A549 (cell line): ENCODE measurements around the gene LIPI.

Experiments used
- CEBPB ChIP-seq, 2 experiments: fragments of >200 bp in 1 of 2; sonication (Bioruptor Twin) in 1 of 2; formaldehyde crosslinking in 1 of 2; IDR thresholded peaks; 2 replicates each; pipeline ENCODE4 v1.6.1; 2012 to 2016
- EP300 ChIP-seq, 2 experiments: fragments of >200 bp; sonication (Bioruptor Twin); formaldehyde crosslinking; IDR thresholded peaks; 2 replicates in 1 of 2; 3 replicates in 1 of 2; pipeline ENCODE4 v1.6.1; 2016 to 2017
- POLR2AphosphoS2 ChIP-seq: conservative IDR thresholded peaks from 2 replicates; pipeline ENCODE4 v1.6.1; 2012; ENCODE audit warnings: low read length, improper control_type of control experiment, inconsistent platforms
- RCOR1 ChIP-seq: fragments of 150-350 bp; IDR thresholded peaks from 2 replicates; pipeline ENCODE4 v1.6.1; 2014; ENCODE audit warnings: antibody characterized with exemption, low read length, low read depth
- ZC3H11A ChIP-seq: fragments of 450-650 bp; IDR thresholded peaks from 2 replicates; pipeline ENCODE4 v1.6.1; 2014; ENCODE audit warnings: antibody characterized with exemption, mild to moderate bottlenecking
- TF ChIP-seq, protein P1 (sequence below): fragments of >200 bp; sonication (Bioruptor Twin); formaldehyde crosslinking; IDR thresholded peaks from 3 replicates; pipeline ENCODE4 v1.5.1; 2016
- TF ChIP-seq, protein P2 (sequence below): fragments of 150-350 bp; IDR thresholded peaks from 2 replicates; pipeline ENCODE4 v1.6.1; 2014; ENCODE audit warnings: low read depth, mild to moderate bottlenecking, low read length

DNA sequence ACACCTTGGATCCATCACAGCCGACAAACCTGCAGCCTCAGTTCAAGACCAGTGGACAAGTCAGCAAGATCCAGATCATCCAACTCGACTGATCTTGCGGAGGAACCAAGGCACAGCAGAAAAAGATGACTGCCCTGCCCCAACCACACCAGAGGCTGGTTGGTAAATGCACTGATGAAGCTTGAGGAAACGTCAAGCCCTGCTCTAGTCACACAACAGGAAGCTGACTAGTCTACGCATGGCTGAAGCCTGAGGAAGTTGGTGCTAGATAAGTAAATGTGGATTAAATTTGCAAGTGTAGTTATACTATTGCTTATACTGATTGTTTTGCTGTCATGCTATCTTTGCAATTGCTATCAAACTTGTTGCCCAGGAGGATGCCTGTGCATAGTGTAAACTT lies 89.0 kb downstream of the LIPI start:
- TF ChIP-seq CEBPB (IDR thresholded peaks at IDR 0.05) (no peak), EP300 (IDR thresholded peaks at IDR 0.05) (no peak), POLR2AphosphoS2 (no peak), RCOR1 (no peak), ZC3H11A (no peak)
- TF ChIP-seq, protein P1, sequence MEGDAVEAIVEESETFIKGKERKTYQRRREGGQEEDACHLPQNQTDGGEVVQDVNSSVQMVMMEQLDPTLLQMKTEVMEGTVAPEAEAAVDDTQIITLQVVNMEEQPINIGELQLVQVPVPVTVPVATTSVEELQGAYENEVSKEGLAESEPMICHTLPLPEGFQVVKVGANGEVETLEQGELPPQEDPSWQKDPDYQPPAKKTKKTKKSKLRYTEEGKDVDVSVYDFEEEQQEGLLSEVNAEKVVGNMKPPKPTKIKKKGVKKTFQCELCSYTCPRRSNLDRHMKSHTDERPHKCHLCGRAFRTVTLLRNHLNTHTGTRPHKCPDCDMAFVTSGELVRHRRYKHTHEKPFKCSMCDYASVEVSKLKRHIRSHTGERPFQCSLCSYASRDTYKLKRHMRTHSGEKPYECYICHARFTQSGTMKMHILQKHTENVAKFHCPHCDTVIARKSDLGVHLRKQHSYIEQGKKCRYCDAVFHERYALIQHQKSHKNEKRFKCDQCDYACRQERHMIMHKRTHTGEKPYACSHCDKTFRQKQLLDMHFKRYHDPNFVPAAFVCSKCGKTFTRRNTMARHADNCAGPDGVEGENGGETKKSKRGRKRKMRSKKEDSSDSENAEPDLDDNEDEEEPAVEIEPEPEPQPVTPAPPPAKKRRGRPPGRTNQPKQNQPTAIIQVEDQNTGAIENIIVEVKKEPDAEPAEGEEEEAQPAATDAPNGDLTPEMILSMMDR = no peak
- TF ChIP-seq, protein P2, sequence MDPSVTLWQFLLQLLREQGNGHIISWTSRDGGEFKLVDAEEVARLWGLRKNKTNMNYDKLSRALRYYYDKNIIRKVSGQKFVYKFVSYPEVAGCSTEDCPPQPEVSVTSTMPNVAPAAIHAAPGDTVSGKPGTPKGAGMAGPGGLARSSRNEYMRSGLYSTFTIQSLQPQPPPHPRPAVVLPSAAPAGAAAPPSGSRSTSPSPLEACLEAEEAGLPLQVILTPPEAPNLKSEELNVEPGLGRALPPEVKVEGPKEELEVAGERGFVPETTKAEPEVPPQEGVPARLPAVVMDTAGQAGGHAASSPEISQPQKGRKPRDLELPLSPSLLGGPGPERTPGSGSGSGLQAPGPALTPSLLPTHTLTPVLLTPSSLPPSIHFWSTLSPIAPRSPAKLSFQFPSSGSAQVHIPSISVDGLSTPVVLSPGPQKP = no peak
